Activated T-helper 1 cell treated with anti-CD3 and anti-CD28 coated beads, Interleukin-2, amount 50 U/mL, for 16 hours (primary cell): Measurements from ENCODE around the gene TCP1.
A peak's percentile ranks its signal among the peaks of the same experiment; 100 is the strongest.
"Not testable (repeated sequence)": the region's sequence is repeated elsewhere in the genome, so short reads cannot be mapped to it uniquely, and the experiment has no call there.

Experiments
- DNase-seq, 2 donors: peaks; one replicate each; pipeline ENCODE4 v3.0.0-alpha.2; 2020; ENCODE audit warnings: low read depth in 1 of 2, low spot score in 1 of 2

The TCP1 gene

DNA sequence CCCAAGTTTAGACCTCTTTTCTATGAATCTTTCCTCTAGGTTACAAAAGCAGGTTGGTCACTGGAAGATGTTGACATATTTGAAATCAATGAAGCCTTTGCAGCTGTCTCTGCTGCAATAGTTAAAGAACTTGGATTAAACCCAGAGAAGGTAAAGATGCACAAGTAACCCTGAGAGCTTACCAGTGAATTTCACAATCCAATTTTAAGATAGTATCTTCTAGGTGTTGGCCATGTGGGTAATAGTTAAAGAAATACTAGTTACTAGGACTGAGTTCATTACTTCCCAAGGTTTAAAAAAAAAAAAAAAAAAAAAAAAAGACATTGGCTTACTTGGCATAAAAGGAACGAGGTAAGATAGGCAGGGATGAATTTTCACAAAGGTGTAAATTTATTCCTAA lies 11.3 kb downstream of the TCP1 start:
- no peak for DNase-seq

DNA sequence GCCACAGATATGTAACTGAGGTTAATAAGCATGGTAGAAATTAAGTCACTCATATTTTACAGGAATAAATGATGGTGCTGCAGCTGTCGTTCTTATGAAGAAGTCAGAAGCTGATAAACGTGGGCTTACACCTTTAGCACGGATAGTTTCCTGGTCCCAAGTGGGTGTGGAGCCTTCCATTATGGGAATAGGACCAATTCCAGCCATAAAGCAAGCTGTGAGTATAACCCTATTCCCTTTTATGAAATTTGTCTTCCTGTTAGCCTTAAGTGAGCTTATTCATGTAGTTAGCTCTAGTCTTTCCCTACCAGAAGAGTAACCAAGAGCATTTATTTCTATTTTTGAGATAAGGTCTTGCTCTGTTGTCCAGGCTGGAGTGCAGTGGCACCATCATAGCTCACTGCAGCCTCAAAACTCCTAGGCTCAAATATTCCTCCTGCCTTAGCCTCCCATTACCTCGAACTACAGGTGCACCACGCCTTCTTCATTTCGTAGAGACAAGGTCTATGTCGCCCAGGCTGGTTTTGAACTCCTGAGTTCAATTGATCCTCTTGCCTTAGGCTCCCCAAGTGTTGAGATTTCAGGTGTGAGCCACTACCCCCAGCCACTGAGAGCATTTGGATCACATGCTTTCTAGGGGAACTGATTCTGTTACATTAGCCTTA lies 12.0 kb downstream of the TCP1 start:
- DNase-seq: no peak

DNA sequence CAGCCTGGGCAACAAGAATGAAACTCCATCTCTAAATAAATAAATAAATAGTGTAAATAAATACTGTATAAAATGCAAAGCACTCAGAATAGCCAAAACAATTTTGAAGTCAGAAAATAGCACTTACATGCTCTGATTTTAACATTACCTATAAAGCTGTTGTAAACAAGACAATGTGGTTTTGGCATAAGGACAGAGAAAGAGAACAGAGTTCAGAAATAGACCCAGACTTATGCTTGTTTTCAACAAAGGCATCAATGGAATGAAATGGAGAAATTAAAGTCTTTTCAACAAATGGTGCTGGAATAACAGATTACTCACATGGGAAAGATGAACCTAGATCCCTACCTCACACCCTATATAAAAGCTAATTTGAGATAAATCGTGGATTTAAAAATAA lies 17.2 kb downstream of the TCP1 start:
- no peak for DNase-seq

DNA sequence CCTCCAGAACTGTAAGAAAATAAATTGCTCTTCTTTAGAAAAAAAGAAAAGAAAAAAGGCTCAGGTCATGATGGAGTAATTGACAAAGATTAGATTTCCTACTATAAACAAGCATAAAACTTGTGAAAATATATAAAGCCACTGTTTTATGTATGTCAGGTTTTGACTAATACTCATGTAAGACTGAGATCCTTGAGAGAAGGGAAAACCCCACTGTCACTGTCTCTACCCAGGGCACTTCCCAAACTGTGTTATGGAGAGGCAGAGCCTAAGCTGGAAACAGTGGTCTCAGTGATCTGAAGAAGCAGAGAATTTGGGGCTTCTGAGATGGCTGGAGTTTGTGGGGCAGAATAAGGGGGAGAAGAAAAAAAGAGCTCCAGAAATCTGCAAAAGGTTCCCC lies 19.9 kb downstream of the TCP1 start:
- no peak for DNase-seq

DNA sequence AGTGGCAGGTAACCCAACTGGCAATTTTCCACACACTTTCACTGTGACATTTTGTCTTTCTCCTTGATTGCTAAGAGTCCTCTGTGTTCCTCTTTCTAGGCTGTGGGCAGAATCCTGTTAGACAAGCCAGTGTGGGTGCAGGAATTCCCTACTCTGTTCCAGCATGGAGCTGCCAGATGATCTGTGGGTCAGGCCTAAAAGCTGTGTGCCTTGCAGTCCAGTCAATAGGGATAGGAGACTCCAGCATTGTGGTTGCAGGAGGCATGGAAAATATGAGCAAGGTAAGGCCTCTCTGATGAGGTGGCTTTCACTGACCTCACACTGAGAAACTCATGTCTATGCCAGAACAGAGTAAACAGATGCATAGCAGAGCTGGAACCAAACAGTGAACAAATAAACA lies 22.5 kb downstream of the TCP1 start:
- DNase-seq: no peak

DNA sequence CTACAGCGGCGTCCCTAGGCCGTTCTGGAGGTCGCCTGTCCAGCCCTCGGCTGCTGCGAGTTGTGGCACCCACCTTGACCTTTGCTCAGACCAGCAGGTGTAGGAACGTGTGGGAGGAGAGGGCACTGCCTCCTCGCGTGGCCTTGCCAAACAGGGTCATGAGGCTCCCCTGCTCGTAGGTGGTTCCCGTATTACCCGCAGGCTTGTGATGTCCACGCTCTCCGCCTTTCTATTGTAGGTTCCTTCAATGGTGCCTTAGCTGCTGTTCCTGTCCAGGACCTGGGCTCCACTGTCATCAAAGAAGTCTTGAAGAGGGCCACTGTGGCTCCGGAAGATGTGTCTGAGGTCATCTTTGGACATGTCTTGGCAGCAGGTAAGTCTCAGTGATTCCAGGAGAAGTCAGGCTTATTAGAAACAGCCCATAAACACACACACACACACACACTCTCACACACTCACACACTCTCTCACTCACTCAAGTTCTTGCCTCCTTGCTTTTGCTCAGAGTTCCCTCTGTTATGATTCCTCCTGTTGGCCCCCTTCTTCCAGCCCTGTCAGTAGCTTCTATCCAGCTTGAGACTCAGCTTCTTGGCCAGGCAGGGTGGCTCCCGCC lies 26.6 kb downstream of the TCP1 start:
- no peak for DNase-seq

DNA sequence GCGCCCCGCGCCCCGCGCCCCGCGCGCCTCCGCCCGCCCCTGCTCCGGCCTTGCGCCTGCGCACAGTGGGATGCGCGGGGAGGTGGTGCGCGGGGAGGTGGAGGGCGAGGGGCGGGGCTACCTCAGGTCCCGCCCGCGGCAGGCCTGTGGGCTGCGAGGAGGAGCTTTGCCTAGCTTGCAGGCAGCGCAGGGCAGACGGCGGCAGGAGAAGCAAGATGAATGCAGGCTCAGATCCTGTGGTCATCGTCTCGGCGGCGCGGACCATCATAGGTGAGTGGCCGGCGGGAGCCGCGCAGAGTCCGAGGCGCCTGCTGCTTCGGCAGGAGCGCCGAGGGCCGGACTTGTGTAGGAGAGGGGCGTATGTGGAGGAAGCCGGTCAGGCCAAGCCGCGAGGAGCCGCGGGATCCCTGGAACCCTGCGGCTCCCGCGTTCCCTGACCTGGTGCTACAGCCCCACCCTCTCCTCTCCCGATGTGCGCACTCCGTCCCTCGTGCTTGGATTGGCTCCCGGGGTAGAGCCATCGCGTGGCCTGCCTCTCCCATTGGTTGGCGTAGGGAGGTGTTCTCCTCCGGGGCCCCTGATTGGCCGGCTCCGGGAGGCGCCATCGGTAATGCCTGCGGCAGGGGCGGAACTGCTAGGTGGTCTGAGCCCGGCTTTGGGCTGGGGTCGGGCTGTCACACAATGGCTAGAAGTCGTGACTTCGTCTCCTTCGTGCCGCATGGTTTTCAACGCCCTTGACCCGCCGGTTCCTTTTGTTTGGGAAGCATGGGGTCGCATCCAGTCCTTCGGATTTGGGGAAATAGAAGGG lies 27.3 kb downstream of the TCP1 start, which contains the start of gene ACAT2:
ACAT2 (plus strand) TSS at position 173 of the 808 bp plus-strand sequence; CDS start at position 216, 43 bp downstream.
- DNase-seq: peak; percentile 78 to 89

DNA sequence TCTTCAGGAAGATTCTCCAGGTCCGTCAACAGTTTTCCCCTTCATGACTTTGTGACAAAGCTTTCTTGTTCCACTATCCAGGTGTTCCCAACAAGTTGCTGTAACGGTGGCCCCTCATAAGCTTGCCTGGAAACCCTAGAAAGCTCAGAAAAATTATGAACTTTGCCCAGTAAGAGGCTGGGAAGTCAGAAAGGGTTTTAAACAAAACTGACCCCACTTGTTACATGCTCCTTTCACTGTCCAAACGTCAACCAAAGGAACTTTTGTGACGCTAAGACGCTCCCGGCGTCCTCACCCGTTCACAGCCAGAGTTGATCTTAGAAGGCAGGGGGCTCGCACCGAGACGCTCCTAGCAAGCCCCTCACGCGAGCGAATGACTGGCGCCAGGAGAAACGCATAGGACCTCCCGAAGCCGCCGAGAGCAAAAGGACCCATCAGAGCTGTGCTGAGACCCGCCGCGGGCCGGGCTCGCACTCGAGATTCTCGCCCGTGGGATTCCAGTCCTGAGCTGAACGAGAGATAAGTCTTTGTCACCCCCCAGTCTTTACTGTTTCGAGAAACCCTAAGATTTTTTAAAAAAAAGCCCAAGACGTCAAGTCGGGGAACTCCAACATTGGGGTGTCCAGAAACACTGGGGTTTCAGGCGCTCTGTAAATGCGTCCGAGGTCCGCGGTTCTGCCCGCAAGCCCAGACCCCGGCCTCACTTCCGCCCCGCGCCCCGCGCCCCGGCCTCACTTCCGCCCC lies 28.1 kb downstream of the TCP1 start:
- no peak for DNase-seq

DNA sequence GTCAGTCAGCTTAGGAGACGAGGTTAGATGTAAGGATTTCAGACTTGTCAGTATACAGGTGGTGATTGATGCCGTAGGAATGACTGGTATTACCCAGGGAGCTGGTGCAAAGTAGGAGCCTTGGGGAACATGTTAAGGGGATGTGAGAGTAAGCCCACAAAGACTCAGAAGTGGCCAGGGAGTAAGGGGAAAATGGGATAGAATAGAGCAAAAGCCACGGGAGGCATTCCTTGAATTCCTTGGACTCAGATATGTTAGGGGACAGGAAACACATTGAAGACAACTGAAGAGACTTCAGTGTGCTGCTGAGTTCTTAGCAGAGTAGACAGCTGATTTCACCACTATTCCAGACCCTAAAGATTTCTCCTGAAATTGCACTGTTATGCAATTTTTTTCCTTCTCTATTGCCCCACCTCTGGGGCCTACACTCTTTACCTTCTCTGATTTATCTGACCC lies 28.8 kb downstream of the TCP1 start:
- no peak for DNase-seq

DNA sequence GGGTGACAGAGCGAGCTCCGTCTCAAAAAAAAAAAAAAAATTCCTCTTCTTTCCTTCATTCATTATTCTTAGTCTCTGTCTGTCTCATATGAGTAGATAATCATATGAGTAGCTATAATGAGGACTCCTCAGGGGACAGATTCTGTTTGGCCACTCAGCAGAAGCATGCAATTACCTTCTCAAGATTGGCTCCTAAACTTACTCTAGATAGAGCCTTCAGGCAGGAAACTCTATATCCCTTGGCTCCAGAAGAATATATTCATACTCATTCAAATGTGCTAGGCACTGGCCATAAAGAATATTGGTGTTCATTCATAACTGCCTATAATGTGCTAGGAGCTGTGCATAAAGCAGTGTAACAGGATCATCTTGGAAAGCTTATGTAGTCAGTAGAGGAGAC lies 29.8 kb downstream of the TCP1 start:
- no peak for DNase-seq

DNA sequence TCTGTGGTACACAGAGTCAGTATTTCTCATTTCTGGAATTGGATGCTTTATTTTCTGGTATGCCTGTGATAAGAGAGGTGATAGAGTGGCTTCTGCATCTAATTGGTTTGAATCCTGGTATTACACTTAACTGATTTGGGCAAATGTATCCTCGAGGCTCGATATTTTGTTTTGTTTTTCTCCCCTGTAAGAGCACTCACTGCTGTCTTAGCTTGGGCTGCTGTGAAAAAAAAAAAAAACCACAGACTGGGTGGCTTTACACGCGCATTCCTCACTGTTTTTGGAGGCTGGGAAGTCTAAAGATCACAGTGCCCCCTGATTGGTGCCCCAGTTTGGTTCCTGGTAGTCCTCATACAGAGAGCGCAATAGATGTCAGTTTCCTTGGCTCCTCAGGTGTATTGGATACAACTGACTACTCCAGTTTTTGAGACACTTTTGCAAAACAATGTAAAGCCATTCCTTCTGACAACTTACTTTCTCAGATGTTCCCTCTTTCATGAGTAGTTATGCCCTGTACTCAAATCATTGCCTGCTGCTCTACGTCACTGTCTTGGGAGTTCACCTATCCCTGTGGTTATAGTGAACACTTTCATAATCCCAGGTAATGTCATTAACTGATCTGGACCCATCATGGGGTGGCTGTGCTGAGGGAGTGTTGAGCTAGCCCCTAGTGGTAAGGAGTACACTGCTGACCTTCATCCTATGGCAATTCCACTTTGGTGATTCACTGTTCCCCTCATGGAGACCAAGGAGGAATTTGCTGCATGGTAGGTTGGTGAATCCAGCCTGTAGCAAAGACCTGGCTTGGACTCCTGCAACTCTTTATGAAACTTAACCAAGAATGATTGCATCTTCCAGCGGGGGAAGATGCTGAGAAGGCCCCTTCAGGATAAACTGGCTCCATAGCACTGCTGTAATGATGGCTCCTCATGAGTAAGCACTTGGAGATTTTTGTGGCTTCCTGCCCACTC lies 31.1 kb downstream of the TCP1 start:
- no peak for DNase-seq

DNA sequence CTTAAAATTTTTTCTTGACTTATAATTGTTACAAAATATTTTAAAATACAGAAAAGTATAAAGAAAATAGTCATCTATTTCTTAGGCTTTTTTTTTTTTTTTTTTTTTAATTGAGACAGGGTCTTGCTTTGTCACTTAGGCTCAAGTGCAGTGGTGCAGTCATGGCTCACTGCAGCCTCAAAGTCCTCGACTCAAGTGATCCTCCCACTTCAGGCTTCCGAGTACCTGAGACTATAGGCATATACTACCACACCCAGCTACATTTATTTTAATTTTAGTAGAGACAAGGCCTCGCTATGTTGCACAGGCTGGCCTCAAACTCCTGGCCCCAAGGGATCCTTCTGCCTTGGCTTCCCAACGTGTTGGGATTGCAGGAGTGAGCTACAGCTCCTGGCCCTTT lies 32.9 kb downstream of the TCP1 start:
- no peak for DNase-seq

DNA sequence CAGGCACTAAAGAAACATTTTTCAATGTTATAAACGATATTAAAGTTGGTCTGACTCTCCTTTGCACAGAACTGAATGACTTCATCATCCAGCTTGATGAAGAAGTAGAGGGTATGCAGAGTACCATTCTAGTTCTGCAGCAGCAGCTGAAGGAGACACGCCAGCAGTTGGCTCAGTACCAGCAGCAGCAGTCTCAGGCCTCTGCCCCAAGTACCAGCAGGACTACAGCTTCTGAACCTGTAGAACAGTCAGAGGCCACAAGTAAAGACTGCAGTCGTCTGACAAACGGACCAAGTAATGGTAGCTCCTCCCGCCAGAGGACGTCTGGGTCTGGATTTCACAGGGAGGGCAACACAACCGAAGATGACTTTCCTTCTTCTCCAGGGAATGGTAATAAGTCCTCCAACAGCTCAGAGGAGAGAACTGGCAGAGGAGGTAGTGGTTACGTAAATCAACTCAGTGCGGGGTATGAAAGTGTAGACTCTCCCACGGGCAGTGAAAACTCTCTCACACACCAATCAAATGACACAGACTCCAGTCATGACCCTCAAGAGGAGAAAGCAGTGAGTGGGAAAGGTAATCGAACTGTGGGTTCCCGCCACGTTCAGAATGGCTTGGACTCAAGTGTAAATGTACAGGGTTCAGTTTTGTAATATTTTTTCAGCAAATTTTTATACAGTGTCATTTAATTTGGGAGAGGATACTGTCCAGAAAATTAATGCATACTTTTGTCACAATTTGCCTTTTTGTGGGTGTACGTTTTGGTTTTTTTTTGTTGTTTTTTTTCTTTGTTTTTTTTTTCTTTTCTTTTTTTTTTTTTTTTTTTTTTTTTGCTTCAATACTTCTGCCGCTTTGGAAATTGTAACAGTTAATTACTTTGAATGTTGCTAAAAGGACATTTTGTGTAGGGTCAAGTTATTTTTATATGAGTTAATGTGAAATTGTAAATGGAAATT lies 34.2 kb downstream of the TCP1 start:
- DNase-seq: no peak

DNA sequence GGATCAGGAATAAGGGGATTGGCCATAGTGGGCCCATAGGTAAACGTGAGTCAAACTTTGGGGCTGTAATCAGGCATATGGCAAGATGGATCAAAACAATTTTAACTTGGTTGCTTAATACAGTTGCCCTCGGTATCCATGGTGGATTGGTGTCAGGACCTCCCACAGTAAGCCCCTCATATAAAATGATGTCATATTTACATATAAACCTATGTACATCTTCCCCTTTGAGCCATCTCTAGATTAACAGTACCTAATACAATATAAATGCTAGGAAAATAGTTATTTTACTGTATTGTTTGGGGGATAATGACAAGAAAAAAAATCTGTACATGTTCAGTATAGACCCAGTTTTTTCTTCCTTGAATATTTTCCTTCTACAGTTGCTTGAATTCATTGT lies 35.0 kb downstream of the TCP1 start:
- DNase-seq: no peak

DNA sequence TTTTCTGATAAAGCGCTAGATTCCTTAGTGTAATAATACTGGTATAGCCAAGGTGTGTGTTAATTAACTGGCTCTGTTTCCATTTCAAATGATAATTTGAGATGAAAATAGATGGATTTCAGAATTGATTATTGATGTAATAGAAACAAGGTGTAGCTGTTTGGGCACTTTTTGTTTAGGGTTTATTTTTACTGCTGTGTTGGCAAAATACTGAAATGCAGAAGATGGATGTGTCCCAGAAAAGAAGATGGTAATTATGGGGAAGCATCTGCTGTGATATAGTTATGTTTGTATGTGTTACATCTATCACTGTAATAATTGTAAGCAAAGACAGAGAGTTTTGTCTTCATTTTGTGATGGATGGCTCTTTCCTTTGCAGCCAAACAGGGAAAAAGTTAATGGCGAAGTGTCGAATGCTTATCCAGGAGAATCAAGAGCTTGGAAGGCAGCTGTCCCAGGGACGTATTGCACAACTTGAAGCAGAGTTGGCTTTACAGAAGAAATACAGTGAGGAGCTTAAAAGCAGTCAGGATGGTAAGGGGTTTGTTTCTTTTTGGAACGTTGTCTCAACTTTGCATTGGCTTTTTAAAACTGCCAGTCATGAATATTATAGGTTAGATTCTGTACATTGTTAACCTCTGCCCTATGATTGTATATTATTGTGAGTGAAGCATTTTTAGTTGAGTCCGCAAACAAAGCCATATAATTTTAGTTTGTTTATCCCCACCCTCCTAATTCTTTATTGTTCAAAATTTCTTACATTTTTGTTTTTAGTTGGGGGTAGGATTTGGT lies 36.1 kb downstream of the TCP1 start:
- no peak for DNase-seq

DNA sequence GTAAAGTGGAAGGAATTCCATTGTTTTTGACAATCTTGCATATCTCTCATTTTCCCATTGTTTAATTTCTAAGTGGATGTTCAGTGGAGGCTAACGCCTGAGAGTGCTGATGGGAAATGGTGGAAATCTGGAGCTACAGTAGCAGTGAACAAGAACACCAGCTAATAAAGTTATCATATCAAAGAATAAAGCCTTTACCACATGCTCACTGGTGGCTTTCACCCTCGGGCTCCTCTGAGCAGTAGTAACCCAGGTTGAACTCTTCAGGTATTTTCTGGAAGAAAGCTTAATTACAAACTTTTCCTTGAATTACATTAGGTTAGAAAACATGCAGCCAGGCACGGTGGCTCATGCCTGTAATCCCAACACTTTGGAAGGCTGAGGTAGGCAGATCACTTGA lies 38.0 kb downstream of the TCP1 start:
- no peak for DNase-seq

DNA sequence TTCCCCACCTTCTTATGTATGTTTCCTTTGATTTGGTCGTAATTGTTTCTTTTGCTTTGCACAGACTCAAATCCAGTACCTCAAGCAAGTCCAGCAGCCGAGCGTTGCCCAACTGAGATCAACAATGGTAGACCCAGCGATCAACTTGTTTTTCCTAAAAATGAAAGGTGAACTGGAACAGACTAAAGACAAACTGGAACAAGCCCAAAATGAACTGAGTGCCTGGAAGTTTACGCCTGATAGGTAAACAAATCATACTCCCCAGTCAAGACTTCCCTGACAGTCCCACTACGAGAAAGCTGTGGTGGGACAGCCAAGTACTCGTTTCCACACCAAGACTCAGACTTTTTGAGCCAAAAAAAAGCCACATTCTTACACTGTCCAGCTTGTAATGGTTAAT lies 41.3 kb downstream of the TCP1 start:
- not testable (repeated sequence) for DNase-seq

DNA sequence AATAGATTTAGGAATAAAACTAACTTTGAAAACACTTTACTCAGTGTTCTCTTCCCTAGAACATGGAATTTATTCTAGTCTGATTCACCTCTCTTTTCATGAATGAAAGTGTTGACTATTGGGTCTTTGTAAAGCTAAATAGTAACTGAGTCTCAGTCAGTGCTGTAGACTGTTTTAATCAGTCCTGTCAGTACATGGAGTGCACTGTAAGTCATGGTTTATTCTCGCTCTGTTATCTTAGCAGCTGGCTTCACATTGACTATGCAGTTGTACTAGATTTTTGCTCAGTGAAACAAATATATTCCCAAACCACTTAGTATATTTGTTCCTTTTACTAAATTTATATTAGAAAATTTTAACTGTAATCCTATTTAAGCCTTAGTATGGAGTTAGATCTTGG lies 42.6 kb downstream of the TCP1 start:
- no peak for DNase-seq
